Gastrocnemius medialis (tissue), 4 donors: ENCODE data around the gene PTK7. TPM values are rescaled to one million over a fixed set of nuclear protein-coding genes. Genes with fewer than 3 reads are reported as not detected.

ENCODE experiments used
- ATAC-seq, 2 donors: fragments of 150-250 bp; one replicate each; pipeline ENCODE4 v1.9.1; 2016
- DNase-seq, 2 donors: peaks; one replicate each; pipeline ENCODE4 v3.0.0-alpha.2; 2019
- H3K27ac ChIP-seq, 4 donors: fragments of 200-600 bp; sonication (generic); 1 replicate in 1 of 4; 2 replicates in 3 of 4; pipeline ENCODE4 v1.5.1; 2016 to 2018; ENCODE audit warnings: mild to moderate bottlenecking in 2 of 4, moderate library complexity in 1 of 4
- H3K27me3 ChIP-seq, 3 donors: fragments of 200-600 bp; sonication (generic) in 2 of 3; 1 replicate in 1 of 3; 2 replicates in 2 of 3; pipeline versions ENCODE4 v1.5.1 to v1.6.0; 2016 to 2019; ENCODE audit warnings: mild to moderate bottlenecking in 1 of 3, moderate library complexity in 1 of 3
- H3K36me3 ChIP-seq, 2 donors: fragments of 200-600 bp; sonication (generic) in 1 of 2; one replicate each; pipeline ENCODE4 v1.5.1; 2017 to 2018
- H3K4me1 ChIP-seq, 2 donors: fragments of 200-600 bp; sonication (generic) in 1 of 2; one replicate each; pipeline ENCODE4 v1.5.1; 2016 to 2017; ENCODE audit warnings: mild to moderate bottlenecking in 2 of 2
- H3K4me3 ChIP-seq, 4 donors: fragments of 200-600 bp; sonication (generic) in 3 of 4; 1 replicate in 1 of 4; 2 replicates in 3 of 4; pipeline ENCODE4 v1.5.1; 2016 to 2019; ENCODE audit warnings: mild to moderate bottlenecking in 2 of 4
- H3K9me3 ChIP-seq, 3 donors: fragments of 200-600 bp; sonication (generic) in 2 of 3; 1 replicate in 1 of 3; 2 replicates in 2 of 3; pipeline ENCODE4 v1.5.1; 2016 to 2019
- CTCF ChIP-seq, 5 experiments: fragments of 450-650 bp in 3 of 5; fragments of 200-600 bp in 2 of 5; sonication (generic) in 2 of 5; IDR thresholded peaks in 4 of 5; conservative IDR thresholded peaks in 1 of 5; 1 replicate in 4 of 5; 2 replicates in 1 of 5; pipeline ENCODE4 v1.5.1; 2016 to 2019; ENCODE audit warnings: antibody characterized with exemption in 5 of 5, mild to moderate bottlenecking in 3 of 5, moderate library complexity in 3 of 5
- POLR2A ChIP-seq, 2 donors: fragments of 450-650 bp; IDR thresholded peaks; one replicate each; pipeline ENCODE4 v1.6.1; 2017; ENCODE audit warnings: antibody characterized with exemption in 2 of 2, mild to moderate bottlenecking in 2 of 2, moderate library complexity in 2 of 2
- in situ Hi-C, 4 donors: fragments of 200-750 bp; cut with MboI; loops; one replicate each; pipeline versions ENCODE4 v1.15.0 to v1.8.0; 2017; ENCODE audit warnings: low sequenced_read_pairs in 4 of 4
- intact Hi-C: fragments of 100-400 bp; cut with DNase I; formaldehyde crosslinking; loops from one replicate; pipeline ENCODE4 v1.15.1; 2023; ENCODE audit warnings: low total_unique reads
- total RNA-seq, 4 donors: library from RNA; depleted of rRNA; stranded (reverse); fragments of >200 nt; gene quantifications; one replicate each; pipeline versions ENCODE4 v1.1.0 to v1.2.3, GENCODE V29; 2016

The PTK7 gene
- total RNA-seq, 4 donors from 2014 or later = 0.15 to 0.64 (median 0.24) TPM

- Histone ChIP-seq H3K4me3 (no peak overlapping the region), H3K4me1 (no peaks in the 10 kb centered on the region), H3K36me3 (no peaks in the 10 kb centered on the region), H3K27ac (no peak overlapping the region), H3K27me3 (no peaks in the 10 kb centered on the region), H3K9me3 (no peaks in the 10 kb centered on the region)
- intact Hi-C loops = no loop called here
- in situ Hi-C loops = no loop called here
- DNase-seq (no peak), ATAC-seq (no peak)
- TF ChIP-seq CTCF (IDR thresholded peaks at IDR 0.05 in 4 of 5, conservative IDR thresholded peaks at IDR 0.05 in 1 of 5) (no peak), POLR2A (IDR thresholded peaks at IDR 0.05) (no peak)
Observed at GRCh38 chr6:43122146-43122545, 46.0 kb downstream of the PTK7 start.

GRCh38 chr6:43123461-43124314 lies 47.6 kb downstream of the PTK7 start:
- DNase-seq = no peak
- Histone ChIP-seq H3K9me3 (no peaks in the 10 kb centered on the region), H3K4me3 (no peak overlapping the region), H3K4me1 (no peaks in the 10 kb centered on the region), H3K27ac (no peak overlapping the region), H3K27me3 (no peaks in the 10 kb centered on the region), H3K36me3 (no peaks in the 10 kb centered on the region)
- intact Hi-C loops = no loop called here
- no peak for ATAC-seq
- TF ChIP-seq CTCF (IDR thresholded peaks at IDR 0.05 in 4 of 5, conservative IDR thresholded peaks at IDR 0.05 in 1 of 5) (no peak), POLR2A (IDR thresholded peaks at IDR 0.05) (no peak)
- in situ Hi-C loops = no loop called here

- intact Hi-C loops = no loop called here
- in situ Hi-C loops = no loop called here
- Histone ChIP-seq H3K4me1 (no peaks in the 10 kb centered on the region), H3K9me3 (no peaks in the 10 kb centered on the region), H3K27me3 (no peaks in the 10 kb centered on the region), H3K4me3 (no peak overlapping the region), H3K27ac (no peak overlapping the region), H3K36me3 (no peaks in the 10 kb centered on the region)
- ATAC-seq (no peak), DNase-seq (no peak)
- TF ChIP-seq POLR2A (IDR thresholded peaks at IDR 0.05) (no peak), CTCF (IDR thresholded peaks at IDR 0.05 in 4 of 5, conservative IDR thresholded peaks at IDR 0.05 in 1 of 5) (no peak)
Observed at GRCh38 chr6:43124481-43124880, 48.4 kb downstream of the PTK7 start.

- intact Hi-C loops = loop anchor here (5.0 kb wide), 2 partner anchors 53 to 223 kb away; no protein-coding TSS in a partner anchor
- DNase-seq (no peak), ATAC-seq (no peak)
- Histone ChIP-seq H3K27ac (no peak overlapping the region), H3K27me3 (no peaks in the 10 kb centered on the region), H3K4me3 (no peak overlapping the region), H3K9me3 (no peaks in the 10 kb centered on the region), H3K4me1 (no peaks in the 10 kb centered on the region), H3K36me3 (no peaks in the 10 kb centered on the region)
- TF ChIP-seq POLR2A (IDR thresholded peaks at IDR 0.05) = no peak
- in situ Hi-C loops = no loop called here
Observed at GRCh38 chr6:43125119-43125518, 49.0 kb downstream of the PTK7 start.

GRCh38 chr6:43125555-43125954 lies 49.4 kb downstream of the PTK7 start:
- TF ChIP-seq POLR2A (IDR thresholded peaks at IDR 0.05) = no peak
- TF ChIP-seq CTCF (IDR thresholded peaks at IDR 0.05 in 4 of 5, conservative IDR thresholded peaks at IDR 0.05 in 1 of 5) = no peak
- in situ Hi-C loops (no loop called here), intact Hi-C loops (loop anchor here (5.0 kb wide), 2 partner anchors 53 to 223 kb away; no protein-coding TSS in a partner anchor)
- H3K4me3 ChIP-seq = no peak overlapping the region
- no peaks in the 10 kb centered on the region for H3K36me3 ChIP-seq
- H3K9me3 ChIP-seq = no peaks in the 10 kb centered on the region
- no peak overlapping the region for H3K27ac ChIP-seq
- H3K4me1 ChIP-seq = no peaks in the 10 kb centered on the region
- H3K27me3 ChIP-seq = no peaks in the 10 kb centered on the region
- no peak for ATAC-seq
- no peak for DNase-seq
